HG02678 (cell line): Measurements from ENCODE around the gene SLC27A1.
"Not testable (repeated sequence)": the region's sequence is repeated elsewhere in the genome, so short reads cannot be mapped to it uniquely, and the experiment has no call there.

Source experiments
- ATAC-seq: cut with Tn5 transposase; IDR thresholded peaks from one replicate; pipeline ENCODE4 v1.9.1; 2021; ENCODE audit warnings: mild to moderate bottlenecking, moderate library complexity; ENCODE audit not compliant: unreplicated experiment

The SLC27A1 gene

GRCh38 chr19:17456127-17456526 is 14.2 kb upstream of the SLC27A1 start:
- no peak for ATAC-seq

GRCh38 chr19:17457616-17458015 is 12.7 kb upstream of the SLC27A1 start:
- ATAC-seq = no peak

- no peak for ATAC-seq
Measured at GRCh38 chr19:17458970-17459369, 11.4 kb upstream of the SLC27A1 start.

DNA sequence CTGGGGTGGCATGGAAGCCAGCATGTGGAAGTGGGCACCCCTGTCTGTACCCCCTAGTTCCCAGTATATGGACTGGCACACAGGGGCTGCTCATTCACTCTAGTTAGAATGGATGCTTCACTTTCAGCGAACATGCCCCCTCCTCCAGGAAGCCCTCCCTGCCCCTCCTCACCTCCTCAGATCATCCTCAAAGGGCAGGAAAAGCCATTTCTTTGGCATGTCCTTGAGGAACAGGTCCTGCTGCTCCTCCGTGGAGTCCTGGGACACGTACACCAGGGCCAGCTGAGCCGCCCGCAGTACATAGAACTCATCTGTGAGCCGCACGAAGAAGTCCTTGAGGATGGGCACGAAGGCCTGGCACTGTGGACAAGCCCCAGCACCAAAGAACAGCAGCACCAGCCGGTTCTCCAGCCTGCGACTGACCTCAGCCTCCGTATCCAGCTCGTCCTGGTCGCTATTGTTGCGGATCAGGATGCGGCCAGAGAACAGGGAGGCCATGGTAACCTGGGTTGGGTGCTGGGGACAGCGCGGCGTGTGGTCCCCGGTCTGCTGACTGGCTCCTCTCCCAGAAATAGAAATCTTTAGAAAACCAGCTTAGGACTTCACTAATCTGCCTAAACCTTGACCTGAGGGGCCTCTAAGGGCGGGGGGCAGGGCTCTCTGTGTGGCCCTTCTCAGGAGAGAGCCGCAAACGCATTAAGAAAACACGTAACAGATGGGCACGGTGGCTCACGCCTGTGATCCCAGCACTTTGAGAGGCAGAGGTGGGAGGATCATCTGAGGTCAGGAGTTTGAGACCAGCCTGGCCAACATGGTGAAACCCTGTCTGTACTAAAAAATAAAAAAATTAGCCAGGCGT is 9.7 kb upstream of the SLC27A1 start, which contains the start of gene NXNL1:
TSS of gene NXNL1 (minus strand) at position 555 of the 859 bp plus-strand sequence. CDS start at position 498, 57 bp downstream.
- no peak for ATAC-seq

GRCh38 chr19:17466487-17466850 is 3.9 kb upstream of the SLC27A1 start:
- ATAC-seq = no peak

DNA sequence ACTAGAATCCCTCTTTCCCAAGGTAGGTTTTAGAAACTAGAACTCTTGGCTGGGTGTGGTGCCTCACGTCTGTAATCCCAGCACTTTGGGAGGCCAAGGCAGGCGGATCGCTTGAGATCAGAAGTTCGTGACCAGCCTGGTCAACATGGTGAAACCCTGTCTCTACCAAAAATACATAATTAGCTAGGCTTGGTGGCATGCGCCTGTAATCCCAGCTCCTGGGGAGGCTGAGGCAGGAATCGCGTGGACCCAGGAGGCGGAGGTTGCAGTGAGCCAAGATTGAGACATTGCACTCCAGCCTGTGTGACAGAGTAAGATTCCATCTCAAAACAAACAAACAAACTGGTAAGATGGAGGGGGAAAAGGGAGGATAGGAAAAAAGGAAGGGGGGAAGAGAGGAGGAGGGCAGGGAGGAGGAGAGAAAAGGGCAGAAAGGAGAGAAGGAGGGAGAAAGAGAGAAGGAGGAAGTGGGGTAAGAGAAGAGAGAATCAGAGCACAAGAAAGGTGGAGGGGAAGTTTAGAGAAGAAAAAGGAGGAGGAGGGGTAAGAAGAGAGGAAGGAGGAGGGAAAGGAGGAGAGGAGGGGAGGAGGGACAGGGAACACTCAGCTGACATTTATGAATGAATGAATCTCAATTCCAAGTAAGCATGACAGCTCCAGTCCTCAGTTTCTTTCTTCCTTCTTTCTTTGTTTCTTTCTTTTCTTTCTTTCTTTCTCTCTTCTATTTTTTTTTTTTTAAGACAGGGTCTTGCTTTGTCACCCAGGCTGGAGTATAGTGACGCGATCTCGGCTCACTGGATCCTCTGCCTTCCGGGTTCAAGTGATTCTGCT is 2.6 kb upstream of the SLC27A1 start:
- ATAC-seq = no peak

- ATAC-seq = no peak
Measured at GRCh38 chr19:17468302-17469091, 1.8 kb upstream of the SLC27A1 start.

DNA sequence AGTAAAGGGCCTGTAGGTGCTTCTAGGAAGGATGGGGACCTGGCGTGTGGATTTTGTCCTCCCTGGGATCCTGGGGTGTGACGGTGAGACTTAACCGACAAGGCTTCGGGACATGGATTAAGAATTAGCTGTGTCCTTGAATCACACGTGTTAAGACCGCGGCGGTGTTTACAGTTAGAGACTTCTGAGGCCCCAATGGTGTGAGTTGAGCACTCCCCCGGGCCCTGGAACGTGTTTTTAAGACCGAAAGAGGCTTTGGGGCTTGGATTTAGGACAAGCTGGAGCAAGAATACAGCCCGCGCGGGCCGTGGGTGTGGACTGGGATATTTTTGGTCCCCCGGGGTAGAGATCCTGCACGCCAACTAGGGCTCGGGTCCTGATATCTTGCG is 1.2 kb upstream of the SLC27A1 start:
- ATAC-seq = no peak

DNA sequence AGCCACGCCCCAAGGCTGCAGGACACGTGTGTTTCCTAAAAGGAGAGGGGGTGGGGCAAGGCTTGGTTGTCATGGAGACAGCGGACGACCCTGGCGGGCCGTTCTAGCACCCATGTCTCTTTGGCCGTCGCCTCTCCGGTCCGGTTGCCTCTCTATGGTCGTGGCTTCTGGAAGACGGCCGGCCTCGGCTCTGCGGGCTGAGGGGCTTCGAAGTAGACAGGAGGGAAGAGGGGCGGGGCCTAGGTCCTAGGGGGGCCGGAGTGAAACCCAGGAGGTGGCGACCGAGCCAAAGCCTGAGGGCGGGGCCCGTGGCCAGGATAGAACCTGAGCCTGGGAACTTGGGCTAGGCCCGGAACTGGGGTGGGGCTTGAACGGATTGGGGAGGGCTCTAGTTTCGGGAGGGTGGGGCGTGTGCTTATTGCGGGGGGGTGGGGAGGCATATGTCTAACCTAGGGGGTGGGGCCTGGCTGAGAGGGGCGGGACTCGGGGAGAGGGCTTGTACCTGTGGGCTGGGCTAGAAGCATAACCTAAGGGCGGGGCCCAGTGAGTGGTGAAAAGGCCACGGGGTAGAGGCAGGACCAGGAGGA is 750 bp upstream of the SLC27A1 start:
- ATAC-seq = peak; percentile 46

DNA sequence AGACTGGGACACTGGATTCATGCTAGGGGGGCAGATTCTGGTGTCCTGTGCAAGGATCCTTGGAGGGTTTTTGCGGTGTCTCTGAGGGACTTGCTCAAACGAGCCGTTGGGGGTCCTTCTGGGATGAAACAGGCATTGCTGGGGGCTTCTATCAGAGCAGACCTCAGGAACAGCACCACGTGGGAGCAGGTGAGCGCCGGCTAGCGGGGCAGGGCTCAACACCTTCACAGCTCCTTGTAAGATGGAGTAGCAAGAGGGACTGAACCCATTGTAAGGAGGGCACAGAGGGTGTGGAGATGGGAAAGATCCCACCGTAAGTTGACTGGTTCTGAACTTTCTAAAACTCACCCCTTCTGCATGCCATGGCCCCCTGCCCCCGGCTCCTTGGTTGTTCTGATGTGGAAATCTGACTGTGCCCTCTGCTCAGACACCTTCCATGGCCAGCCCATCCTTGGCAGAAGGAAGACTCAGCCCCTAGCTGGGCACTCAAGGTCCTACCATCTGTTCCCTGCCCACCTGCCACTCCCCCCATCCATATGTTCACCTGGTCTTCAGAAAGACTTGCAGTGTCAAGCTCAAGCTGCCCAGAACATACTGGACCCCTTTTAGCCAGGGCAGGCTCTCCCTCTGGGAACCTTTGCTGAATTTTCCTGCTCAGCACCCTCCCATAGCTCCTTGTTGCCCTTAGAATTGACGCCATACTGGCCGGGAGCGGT is 1.2 kb downstream of the SLC27A1 start:
- ATAC-seq = no peak

DNA sequence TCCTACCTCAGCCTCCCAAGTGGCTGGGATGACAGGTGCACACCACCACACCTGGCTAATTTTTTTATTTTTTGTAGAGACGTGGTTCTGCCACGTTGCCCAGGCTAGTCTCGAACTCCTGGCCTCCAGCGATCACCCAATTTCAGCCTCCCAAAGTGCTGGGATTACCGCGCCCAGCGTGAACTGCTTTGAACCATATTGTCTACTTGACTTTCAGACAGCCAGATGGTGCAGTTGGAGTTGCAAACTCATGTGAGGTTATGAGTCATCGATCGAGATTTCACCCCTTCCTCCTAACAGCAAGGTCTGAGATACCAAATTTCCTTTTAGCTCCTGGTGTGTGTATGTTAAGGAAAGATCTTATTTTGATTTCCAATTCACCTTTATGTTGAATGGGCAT is 2.7 kb downstream of the SLC27A1 start:
- no peak for ATAC-seq

DNA sequence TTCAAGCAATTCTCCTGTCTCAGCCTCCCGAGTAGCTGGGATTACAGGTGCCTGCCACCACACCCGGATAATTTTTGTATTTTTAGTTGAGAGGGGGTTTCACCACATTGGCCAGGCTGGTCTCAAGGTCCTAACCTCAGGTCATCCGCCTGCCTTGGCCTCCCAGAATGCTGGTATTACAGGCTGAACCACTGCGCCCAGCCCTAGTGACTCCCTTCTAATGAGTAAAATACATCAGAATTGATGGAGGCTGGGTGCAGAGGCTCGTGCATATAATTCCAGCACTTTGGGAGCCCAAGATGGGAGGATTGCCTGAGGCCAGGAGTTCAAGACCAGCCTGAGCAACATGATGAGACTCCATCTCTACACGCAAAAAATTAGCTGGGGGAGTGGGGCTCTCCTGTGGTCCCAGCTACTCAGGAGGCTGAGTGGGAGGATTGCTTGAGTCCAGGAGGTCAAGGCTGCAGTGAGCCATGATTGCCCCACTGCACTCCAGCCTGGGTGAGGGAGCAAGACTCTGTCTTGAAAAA is 4.8 kb downstream of the SLC27A1 start:
- ATAC-seq = not testable (repeated sequence)

GRCh38 chr19:17475541-17476115 is 5.3 kb downstream of the SLC27A1 start:
- ATAC-seq = no peak

DNA sequence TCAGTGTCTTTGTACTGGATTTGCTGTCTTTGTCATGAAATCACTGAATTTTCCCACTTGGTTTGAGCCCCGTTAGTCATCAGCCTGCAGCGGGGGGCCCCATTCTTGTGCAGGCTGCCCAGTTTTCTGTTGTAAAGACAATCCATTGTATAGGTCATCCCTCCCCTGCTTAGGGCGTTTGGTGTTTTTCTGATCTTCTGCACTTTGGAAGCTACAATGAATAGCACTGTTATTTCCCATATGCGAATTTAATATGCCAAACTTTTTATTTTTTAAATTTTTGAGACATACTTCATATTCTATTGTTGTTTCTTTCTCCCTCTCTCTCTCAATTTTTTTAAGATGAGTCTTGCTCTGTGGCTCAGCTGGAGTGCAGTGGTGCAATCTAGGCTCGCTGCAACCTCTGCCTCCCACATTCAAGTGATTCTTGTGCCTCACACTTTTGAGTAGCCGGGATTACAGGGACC is 9.0 kb downstream of the SLC27A1 start:
- no peak for ATAC-seq

DNA sequence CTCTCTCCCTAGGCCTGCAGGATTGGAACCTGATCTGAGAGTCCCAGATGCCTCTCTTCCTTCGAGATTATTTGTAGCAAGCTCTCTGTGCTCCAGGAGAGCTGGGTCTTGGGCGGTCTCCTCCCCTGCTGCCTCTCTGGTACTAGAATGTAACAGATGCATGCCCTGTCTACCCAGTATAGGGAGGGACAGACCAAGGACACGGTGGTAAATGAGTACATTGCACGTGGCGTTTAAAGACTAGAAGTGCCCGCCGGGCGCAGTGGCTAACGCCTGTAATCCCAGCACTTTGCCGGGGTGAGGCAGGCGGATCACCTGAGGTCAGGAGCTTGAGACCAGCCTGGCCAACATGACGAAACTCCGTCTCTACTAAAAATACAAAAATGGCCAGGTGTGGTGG is 11.7 kb downstream of the SLC27A1 start:
- ATAC-seq = no peak

DNA sequence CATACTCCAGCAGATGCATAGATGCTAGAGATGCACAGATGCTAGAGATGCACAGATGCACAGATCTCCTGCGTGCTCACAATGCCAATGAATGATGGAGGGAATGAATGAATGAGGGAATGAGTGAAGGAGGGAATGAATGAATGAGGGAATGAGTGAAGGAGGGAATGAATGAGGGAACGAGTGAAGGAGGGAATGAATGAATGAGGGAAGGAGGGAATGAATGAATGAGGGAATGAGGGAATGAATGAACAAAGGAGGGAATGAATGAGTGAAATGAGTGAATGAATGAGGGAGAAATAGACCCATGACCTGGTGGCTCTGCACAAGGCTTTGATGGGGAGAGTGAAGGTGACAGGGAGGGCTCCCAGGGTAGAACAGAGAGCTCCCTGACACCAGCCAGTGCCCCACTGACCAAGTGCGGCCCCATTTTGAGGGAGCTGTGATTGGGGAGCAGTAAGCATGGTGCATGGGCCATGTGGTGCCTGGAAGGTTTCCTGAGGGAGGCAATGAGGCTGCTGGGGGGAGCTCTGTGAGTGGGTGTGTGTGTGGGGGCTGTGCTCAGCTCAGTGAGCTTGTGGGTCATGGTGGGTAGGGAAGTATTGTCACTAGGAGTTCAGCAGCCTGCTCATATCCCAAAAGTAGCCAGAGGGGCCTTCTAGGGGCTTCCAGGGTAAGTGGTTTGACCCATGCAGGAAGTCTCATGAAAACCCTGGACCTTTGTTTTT is 12.7 kb downstream of the SLC27A1 start:
- no peak for ATAC-seq

GRCh38 chr19:17483605-17484002 is 13.3 kb downstream of the SLC27A1 start:
- ATAC-seq = no peak

GRCh38 chr19:17484520-17485185 is 14.3 kb downstream of the SLC27A1 start:
- no peak for ATAC-seq
